PFSK-1 (cell line): ENCODE measurements around the gene SUPT7L.

Source experiments
- FOXP2 ChIP-seq: optimal IDR thresholded peaks from 2 replicates; pipeline ENCODE3; 2011; ENCODE audit warnings: borderline replicate concordance, control low read depth, inconsistent platforms; ENCODE audit not compliant: insufficient read depth; ENCODE audit errors: extremely low read length, extremely low read depth
- POLR2AphosphoS5 ChIP-seq: IDR thresholded peaks from 2 replicates; pipeline ENCODE4 v1.6.1; 2012; ENCODE audit warnings: low read depth, mild to moderate bottlenecking, control low read depth, low read length, moderate library complexity
- SIN3A ChIP-seq: IDR thresholded peaks from 2 replicates; pipeline ENCODE4 v1.6.1; 2012; ENCODE audit warnings: mild to moderate bottlenecking, low read length, moderate library complexity, borderline replicate concordance; ENCODE audit not compliant: insufficient read depth
- TAF1 ChIP-seq: IDR thresholded peaks from 2 replicates; pipeline ENCODE4 v1.6.1; 2012; ENCODE audit warnings: low read length, control low read depth, borderline replicate concordance; ENCODE audit not compliant: insufficient read depth
- TF ChIP-seq, protein P1 (sequence below), 2 experiments: IDR thresholded peaks; 2 replicates each; pipeline versions ENCODE4 v1.6.1 to v1.8.0; 2011 to 2012; ENCODE audit warnings: low read depth in 2 of 2, low read length in 2 of 2, control low read depth in 1 of 2, inconsistent platforms in 1 of 2, mild to moderate bottlenecking in 1 of 2, moderate library complexity in 1 of 2; ENCODE audit not compliant: insufficient read depth in 1 of 2

Gene SUPT7L

DNA sequence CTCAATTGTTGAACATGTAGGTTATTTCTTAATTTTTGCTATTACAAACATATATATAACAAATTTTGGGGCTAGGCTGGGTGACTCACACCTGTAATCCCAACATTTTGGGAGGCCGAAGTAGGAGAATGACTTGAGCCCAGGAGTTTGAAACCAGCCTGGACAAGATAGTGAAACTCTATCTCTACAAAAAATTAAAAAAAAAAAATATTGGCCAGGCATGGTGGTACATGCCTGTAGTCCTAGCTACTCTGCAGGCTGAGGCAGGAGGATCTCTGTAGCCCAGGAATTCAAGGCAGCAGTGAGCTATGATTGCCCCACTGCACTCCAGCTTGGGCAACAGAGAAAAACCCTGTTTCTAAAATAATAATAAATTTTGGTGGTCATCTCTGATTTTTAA is 23.8 kb upstream of the SUPT7L start:
- TF ChIP-seq, protein P1, sequence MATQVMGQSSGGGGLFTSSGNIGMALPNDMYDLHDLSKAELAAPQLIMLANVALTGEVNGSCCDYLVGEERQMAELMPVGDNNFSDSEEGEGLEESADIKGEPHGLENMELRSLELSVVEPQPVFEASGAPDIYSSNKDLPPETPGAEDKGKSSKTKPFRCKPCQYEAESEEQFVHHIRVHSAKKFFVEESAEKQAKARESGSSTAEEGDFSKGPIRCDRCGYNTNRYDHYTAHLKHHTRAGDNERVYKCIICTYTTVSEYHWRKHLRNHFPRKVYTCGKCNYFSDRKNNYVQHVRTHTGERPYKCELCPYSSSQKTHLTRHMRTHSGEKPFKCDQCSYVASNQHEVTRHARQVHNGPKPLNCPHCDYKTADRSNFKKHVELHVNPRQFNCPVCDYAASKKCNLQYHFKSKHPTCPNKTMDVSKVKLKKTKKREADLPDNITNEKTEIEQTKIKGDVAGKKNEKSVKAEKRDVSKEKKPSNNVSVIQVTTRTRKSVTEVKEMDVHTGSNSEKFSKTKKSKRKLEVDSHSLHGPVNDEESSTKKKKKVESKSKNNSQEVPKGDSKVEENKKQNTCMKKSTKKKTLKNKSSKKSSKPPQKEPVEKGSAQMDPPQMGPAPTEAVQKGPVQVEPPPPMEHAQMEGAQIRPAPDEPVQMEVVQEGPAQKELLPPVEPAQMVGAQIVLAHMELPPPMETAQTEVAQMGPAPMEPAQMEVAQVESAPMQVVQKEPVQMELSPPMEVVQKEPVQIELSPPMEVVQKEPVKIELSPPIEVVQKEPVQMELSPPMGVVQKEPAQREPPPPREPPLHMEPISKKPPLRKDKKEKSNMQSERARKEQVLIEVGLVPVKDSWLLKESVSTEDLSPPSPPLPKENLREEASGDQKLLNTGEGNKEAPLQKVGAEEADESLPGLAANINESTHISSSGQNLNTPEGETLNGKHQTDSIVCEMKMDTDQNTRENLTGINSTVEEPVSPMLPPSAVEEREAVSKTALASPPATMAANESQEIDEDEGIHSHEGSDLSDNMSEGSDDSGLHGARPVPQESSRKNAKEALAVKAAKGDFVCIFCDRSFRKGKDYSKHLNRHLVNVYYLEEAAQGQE (IDR thresholded peaks at IDR 0.05; ENCODE audit: insufficient read depth in 1 of 2, low read depth in 2 of 2, low read length in 2 of 2), result no peak
- TF ChIP-seq SIN3A (no peak), FOXP2 (no peak), POLR2AphosphoS5 (no peak), TAF1 (no peak)

DNA sequence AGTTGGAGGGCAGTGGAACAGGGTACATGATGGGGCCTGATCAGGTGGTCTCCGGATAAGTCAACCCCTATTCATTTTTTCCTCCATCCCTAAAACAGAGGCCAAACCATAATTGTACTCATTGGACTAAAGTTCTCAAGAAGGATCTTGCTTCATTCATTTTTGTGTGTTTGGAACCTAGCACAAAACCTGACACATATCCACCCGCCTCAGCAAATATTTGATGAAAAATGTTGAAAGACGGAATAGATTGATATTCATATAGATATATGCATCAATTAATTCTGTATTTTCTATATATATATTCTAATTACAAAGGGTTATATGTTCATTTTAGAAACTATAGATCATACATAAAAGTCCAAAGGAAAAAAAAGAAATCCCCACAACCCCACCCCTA is 22.2 kb upstream of the SUPT7L start:
- TF ChIP-seq, protein P1 (IDR thresholded peaks at IDR 0.05; ENCODE audit: insufficient read depth in 1 of 2, low read depth in 2 of 2, low read length in 2 of 2), result no peak
- no peak for TF ChIP-seq TAF1
- TF ChIP-seq POLR2AphosphoS5, result no peak
- no peak for TF ChIP-seq SIN3A
- TF ChIP-seq FOXP2, result no peak

DNA sequence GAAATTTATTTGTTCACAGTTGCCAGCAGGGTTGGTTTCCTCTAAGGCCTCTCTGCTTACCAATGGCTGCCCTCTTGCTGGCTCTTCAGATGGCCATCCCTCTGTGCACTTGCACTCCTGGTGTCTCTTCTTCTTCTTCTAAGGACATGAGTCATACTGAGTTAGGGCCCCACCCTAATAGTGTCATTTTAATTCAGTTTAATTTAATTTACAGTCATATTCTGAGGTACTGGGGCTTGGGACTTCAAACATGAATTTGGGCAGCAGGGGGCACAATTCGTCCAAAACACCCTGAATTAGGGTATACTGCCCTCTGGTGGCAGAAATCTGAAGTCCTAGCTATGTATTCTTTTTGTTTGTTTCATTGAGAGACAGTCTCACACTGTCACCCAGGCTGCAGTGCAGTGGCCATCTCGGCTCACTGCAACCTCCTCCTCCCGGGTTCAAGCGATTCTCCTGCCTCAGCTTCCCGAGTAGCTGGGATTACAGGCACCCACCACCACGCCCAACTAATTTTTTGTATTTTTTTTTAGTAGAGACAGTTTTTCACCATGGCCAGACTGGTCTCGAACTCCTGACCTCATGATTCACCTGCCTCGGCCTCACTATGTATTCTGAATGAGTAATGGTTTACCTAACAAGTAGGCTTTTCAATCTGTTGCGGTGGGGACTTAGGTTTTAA is 20.1 kb upstream of the SUPT7L start:
- no peak for TF ChIP-seq TAF1
- no peak for TF ChIP-seq FOXP2
- TF ChIP-seq POLR2AphosphoS5, result no peak
- TF ChIP-seq, protein P1 (IDR thresholded peaks at IDR 0.05; ENCODE audit: insufficient read depth in 1 of 2, low read depth in 2 of 2, low read length in 2 of 2), result no peak
- TF ChIP-seq SIN3A, result no peak

DNA sequence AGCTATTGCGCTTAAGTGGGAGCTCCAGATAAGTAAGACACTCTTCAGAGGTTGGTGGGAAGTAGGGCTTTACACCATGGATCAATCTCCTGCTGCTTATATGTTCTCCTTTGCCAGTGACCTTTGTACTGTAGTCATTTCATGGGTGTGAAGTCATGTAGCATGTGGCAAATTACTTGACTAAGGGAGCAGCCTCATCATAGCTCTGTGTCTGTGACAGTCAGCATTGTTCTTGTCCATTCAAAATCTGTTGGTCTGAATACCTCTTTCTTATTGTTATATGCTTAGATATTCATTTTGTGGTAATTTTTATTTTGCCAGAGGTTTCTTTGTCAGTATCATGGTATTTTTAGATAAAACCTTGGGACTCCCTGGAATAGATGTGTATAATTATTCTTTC is 18.4 kb upstream of the SUPT7L start:
- TF ChIP-seq SIN3A (no peak), FOXP2 (no peak), TAF1 (no peak), POLR2AphosphoS5 (no peak)
- TF ChIP-seq, protein P1 (IDR thresholded peaks at IDR 0.05; ENCODE audit: insufficient read depth in 1 of 2, low read depth in 2 of 2, low read length in 2 of 2), result no peak

DNA sequence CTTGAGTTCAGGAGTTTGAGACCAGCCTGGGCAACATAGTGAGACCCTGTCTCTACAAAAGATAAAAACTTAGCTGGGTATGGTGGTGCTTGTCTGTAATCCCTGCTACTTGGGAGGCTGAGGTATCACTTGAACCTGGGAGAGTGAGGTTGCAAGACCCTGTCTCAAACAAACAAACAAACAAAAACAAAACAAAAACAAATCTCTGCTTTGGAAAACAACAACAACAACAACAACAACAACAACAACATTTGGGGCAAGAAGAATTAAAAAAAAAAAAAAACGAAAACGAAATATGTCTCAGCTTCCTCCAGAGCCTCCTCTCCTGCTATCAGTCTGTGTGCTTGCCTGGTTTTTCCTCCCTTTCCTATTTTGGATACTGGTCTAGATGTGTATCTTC is 17.2 kb upstream of the SUPT7L start:
- TF ChIP-seq, protein P1 (IDR thresholded peaks at IDR 0.05; ENCODE audit: insufficient read depth in 1 of 2, low read depth in 2 of 2, low read length in 2 of 2), result no peak
- TF ChIP-seq SIN3A, result no peak
- no peak for TF ChIP-seq TAF1
- no peak for TF ChIP-seq POLR2AphosphoS5
- TF ChIP-seq FOXP2, result no peak
